NCI-H2081 treated with DMSO at 0.1 percent for 48 hours (cell line): ENCODE measurements around the gene PPP2R2C.

Source experiments
- DNase-seq: peaks from one replicate; lab custom pipeline; 2025; lab: John Stamatoyannopoulos, UW

The PPP2R2C gene

DNA sequence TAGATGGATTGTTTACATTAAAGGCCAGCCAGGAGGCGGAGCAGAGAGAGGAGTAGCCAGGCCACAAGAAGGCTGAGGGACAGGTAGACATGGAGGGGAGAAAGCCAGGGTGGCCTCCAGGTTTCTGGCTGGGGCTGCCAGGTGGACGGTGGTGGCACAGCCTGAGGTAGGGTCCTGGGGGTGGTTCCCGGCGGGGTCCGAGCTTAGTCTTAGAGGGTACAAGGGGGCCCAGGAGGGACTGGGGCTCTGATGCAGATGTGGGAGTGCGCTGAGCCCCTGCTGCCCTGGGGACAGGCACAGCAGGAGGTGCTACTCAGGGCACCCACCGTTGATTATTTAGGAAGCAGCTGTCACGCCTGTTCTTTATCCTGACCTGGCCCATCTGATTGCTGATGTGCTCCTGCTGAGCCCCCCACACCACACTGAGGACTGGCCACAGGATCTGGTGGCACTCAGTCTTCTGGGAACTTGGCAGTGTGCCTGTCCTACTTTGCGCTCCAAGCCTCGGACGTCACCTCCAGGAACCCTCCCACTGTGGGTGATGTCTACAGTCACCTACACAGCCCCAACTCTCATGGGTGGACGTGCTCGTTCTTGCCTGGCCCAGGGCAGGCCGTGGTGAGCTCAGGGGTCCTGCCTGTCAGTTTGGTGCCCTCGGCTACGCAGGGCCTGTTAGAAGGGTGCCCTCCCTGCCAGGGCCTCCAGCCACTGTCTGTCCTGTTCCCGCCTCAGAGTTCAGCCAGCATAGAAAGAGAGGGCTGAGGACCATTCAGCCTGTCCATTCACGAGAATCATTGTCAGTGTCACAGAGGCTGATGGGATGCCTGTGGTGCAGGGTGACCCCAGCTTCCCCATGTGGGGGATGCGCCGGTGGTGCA, 190.7 kb downstream of the PPP2R2C start:
- DNase-seq: no peak

DNA sequence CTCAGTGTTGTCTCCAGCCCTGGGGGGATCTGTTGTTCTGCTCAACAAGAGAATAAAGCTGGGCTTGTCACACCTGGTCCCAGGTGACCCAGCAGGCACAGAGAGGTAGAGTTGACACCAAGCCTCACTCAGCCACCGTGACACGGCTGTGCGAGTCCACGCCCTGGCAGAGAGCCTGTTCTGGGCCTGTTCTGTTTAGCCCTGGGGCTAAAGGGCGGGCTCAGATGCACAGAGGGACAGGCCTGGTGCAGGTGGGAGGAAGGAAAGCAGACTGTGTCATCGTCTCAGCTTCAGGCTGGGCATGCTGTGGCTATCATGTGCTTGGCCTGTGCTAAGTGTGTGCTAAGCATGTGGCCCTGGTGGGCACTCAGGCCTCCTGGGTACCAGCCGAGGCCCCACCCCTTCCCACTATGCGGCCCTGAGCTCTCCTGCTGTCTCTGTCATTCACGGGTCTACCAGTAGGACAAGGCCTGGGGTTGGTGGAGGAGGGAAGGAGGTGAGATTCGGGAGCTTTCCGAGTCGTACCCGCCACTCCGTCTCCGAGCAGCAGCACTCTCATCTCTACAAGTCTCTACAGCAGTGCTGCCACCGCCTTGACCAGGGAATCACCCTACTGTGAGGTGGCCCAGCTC, 191.9 kb downstream of the PPP2R2C start:
- DNase-seq: no peak

DNA sequence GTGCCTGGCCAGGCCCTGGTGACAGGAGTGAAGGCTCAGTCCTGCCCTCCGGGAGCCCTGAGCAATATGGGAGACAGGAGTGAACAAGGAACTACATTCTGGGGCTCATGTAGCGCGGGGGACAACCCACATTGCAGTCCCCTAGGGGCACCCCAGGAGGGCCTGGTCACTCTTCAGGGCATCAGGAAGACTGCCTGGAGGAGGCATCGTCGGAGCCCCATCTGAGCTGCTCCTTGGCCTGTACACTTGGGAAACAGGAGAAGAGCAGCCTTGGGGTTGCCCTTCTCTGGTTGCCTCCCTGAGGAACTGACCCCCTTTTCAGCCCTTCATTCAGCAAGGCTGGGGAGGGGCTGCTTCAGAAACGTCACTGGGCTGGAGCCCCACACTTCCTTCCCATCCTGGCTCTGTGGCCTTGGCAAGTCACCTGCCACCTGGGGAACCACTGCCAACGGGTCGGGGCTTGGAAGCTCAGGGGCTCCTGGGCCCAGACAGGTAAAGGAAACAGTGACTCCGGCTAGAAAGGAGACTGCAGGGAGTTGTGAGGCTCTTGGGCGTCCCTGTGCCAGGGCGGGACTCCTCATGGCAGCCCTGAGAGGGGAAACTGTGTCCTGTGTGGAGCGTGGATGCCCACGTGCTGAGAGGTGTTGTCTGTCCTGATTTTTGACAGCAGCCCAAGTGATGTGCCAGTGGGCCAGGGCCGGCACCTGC, 192.7 kb downstream of the PPP2R2C start:
- DNase-seq: no peak

DNA sequence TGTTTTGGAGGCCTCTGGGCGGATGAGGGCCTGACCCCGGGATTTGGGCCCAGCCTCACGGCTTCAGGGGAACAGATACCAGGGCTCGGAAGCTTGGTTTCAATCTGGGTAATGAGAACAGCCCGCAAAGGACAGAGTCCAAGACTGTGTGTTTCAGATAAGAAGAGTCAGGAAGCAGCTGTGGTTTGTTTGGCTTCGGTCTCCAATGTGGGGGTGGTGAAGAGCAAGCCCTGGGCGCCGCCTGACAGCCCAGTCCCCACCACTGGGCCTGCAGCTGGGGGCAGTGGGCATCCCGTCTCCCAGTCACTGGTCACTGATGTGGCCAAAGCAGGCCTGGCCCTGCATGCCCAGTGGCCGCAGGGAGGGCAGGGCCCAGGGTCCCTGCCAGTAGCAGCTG, 193.6 kb downstream of the PPP2R2C start:
- DNase-seq: no peak

DNA sequence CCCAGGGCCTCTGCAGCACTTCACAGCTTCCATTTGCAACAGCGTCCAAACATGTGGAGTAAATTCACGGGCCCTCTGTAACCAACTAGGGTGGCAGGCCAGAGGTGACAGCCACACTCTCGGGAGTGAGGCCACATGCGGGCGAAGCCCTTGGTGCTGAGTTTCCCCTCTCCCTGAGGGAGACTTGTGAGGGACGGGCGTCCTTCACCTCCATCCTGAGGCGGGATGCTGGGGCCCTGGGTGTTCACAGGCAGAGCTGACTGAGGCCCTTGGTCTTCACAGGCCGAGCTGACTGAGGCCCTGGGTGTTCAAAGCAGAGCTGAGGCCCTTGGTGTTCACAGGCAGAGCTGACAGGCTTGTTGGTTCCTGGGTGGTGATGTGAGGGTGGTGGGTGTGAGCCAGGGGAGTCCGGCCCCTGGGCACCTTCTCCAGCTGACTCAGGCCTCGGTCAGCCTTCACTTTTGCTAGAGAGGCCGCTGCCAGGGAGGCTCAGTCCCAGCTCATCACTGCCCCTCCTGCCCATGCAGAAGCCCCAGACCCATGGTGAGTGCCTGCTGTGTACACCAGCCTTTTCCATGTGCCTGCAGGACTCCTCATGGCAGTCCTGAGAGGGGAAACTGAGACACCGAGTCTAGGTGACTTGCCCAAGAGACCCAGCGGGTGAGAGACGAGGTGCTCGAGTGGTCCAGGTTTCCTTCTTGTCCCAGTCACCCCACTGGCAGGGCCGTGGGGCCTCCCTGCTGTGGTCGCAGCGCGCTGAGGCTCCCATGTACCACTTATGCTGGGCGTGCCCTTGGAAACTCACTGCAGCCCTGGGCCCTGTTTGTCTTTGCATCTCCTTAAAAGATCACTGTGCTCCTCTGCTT, 194.2 kb downstream of the PPP2R2C start:
- no peak for DNase-seq

DNA sequence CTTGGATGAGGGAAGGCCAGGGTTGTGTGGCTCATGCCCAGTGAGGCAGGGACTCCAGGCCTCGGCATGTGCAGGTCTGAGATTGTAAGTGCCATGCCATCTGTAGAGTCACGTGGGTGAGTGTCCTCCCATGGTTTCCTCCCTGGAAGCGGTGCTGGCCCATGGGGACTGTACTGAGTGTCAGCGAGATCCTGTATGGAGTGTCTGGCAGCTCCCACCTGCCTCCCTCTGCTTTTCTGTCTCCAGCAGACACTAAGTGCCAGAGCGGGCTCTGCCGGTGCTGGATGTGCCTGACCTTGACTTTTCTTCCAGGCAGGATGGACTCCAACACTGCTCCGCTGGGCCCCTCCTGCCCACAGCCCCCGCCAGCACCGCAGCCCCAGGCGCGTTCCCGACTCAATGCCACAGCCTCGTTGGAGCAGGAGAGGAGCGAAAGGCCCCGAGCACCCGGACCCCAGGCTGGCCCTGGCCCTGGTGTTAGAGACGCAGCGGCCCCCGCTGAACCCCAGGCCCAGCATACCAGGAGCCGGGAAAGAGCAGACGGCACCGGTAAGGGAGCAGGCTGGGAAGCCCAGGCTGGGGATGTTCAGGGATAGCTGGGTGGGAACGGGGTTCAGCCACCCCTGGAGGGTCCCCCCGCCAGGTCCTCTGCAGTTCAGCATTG, 195.1 kb downstream of the PPP2R2C start:
- DNase-seq: no peak

DNA sequence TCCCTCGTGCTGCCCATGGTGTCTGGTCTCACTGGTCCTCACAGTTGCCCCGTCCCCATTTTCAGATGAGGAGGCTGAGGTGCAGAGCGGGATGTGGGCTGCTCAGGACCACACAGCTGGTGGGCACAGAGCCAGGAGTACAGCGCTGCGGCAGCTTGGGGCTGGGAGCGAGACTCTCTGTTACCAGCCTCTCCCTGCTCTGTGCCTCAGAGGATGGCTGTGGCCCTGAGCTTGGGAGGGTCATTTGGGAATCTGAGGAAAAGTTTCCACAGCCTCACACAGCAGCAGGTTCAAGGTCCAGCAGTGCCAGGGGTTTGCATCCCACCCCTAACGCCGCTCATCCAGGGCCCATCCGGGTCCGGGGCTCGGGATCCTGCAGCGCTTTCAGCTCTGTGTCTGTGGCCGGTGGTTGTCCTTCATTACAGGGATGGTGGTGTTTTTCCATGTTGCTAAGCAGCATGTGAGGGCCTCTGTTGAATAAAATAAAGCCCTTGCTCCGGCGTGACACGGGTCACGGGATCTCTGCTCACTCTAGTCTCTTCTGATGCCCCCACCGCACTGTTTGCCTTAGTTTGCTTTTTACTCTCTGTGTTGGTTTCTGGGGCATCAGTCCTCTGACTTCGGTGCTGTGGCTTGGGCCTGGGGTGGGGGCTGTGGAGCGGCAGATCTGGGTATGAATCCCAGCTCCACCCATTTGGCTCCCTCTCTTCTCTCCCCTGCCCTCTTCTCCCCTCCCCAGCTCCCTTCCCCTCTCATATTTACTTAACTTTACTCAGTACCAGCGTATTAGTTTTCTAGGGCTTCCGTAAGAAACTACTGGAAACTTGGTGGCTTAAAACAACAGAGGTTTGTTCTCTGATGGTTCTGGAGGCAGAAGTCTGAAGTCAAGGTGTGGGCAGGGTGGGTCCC, 196.3 kb downstream of the PPP2R2C start:
- no peak for DNase-seq

DNA sequence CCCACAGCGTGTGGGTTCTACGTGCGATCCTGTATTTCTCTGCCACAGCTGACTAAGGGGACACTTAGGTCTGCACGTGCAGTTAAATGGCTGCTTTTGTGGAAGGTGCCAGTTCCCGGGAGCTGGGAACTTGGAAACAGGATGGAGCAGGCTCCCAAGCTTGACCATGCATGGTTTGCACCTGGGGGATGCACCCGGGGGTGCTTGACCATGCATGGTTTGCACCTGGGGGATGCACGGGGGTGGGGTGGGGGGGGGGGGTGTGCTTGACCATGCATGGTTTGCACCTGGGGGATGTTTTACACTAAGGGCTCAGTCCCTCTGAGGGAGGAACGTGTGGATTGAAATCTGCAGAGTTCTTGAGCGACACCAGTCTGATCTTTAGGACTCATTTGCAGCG, 197.1 kb downstream of the PPP2R2C start:
- no peak for DNase-seq

DNA sequence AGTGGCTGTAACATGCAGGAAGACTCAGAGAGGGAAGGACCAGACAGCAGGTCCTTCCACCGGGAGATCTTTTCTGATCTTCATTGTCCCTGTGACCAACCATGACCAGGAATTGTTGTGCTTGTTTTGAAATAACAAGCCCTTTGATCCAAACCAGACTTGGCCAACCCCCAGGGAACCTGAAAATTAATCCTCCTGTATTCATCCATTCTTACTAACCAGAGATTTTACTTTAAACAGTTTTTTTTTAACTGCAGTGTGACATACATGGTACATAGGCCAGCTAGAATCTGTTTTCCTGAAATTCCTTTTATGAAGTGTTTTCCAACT, 198.8 kb downstream of the PPP2R2C start:
- no peak for DNase-seq

DNA sequence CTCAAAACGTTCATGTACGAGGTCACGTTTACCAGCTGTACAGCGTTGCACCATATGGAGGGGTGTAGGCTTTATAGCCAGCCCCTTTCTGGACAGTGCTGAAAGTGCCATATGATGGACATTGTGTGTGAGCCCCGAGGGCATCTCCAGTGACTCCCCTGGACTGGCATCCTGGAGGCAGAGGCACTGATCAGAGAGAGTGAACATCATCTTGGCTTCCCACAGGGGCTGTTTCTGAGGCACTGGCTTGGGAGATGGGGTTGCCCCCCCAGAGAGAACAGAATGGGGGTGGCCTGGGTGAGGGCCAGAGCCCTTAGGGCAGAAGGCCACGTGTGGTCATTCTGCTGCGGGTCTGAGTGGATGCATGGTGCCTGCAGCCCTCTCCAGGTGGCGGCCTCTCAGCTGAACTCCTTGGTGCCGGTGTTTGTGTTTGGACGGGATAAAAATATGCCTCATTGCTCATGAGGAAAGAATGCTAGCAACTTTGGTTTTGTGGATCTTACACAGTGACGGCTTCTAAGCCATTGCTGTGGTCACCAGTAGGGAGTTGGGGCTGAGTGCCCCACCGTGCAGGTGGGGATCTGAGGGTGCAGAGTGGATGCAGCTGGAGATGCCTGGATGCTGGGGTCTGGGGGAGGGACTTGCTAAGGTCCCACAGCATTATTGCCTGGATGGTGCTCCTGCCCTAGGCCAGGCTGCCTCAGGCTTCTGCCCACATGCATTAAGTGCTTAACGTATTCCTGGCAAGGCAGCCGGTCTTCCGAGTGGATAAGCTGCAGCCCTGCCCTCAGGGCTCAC, 199.4 kb downstream of the PPP2R2C start:
- no peak for DNase-seq

DNA sequence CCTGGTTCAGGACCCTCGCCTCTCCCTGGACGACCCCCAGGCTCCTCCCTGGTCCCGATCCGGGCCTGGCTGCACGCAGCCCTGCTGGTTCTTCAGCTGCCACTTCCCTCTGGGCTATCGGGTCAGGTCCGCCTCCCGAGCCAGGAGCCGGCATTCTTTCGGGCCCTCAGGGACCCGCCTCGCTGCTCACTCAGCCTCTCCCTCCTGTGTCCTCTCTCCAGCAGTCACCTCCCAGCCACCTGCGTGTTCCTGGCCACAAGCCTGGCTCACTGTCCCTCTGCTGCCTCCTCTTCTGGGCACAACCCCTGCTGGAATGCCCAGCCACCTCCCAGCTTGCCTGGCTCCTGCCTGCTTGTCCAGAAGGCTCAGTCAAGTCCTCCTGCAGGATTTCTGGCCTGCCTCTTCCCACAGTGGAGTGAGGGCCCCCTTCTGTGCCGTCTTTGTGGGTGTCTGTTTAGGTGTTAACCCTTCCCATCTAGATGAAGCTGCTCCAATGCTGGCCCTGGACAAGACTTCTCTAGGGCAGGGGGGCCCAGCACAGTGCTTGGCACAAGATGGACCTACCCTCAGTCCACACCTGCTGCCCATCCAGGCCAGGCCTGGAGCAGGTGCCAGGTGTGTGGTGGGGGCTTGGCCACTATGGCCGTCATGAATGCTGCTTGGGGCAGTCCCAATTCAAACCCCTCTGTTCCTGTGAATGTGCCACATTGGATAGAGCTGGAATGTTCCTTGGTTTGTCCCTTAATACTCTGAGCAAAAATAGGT, 200.5 kb downstream of the PPP2R2C start:
- DNase-seq: no peak

DNA sequence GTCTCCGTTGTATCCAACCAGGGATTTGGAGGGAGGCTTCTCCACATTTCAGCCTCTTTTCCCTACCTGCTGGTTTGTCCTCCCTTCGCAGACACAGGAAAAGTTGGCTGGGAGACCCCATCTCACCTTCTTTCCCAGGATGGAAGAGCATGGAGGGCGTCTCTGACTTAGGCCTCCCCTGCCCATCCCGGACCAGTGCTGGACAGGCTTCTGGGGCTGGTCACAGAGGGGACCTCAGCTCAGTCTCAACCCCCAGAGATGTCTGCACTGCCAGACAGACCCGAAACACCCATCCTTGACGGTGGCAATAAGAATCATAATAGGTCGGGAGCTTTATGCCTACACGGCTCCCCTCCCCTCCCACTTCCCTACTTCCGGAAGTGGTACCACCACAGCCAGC, 201.2 kb downstream of the PPP2R2C start:
- no peak for DNase-seq

DNA sequence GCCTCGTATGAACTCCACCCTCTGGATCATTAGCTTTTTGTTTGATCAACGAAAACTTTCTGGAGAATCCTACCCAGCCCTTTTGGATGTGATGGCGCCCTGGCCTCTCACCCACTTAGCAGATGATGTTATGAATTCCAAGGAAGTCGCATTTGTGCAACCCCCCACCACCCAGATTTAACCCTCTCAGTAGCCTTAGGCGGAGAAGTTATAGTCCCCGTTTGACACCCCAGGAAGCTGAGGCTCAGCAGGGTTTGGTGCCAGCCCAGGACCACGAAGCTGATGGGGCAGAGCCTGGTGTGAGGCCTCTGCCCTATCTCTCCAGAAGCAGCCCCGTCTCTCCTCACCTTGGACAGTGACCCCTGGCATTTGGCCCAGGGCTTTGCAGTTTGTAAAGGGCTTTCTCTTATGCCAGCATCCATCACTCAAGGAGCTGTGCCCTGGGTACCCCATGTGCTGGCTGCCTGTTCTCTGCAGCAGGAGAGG, 201.7 kb downstream of the PPP2R2C start:
- DNase-seq: no peak
